Measurements from ENCODE around the gene CELSR1. TPM values are rescaled to one million over a fixed set of nuclear protein-coding genes. Genes with fewer than 3 reads are reported as not detected.
A peak's percentile ranks its signal among the peaks of the same experiment; 100 is the strongest.

CELSR1 gene
- total and polyA plus RNA-seq, 10 donors: 4.3 to 13.1 (median 8.4) TPM

GRCh38 chr22:46362934-46363515, 174.4 kb downstream of the CELSR1 start:
- WGBS, 5 donors: 83 to 94% (median 89%) methylated on average over 13 to 15 of the region's 15 CpGs
- Histone ChIP-seq H3K4me3 (no peak overlapping the region), H3K27me3 (replicated peaks in 1 of 7) (peaks cover 0 to 41% (median 12%) of the 10 kb centered on the region in 7 donors), H3K36me3 (peaks cover 0 to 52% (median 10%) of the 10 kb centered on the region in 6 donors), H3K27ac (no peak overlapping the region), H3K4me1 (peaks cover 0 to 16% (median 6%) of the 10 kb centered on the region in 6 donors), H3K9me3 (no peaks in the 10 kb centered on the region)
- peak in 1 of 3 donors; percentile 5 for TF ChIP-seq POLR2AphosphoS5 (IDR thresholded peaks at IDR 0.05)
- TF ChIP-seq CTCF (IDR thresholded peaks at IDR 0.05 in 8 of 11, conservative IDR thresholded peaks at IDR 0.05 in 3 of 11): no peak
- TF ChIP-seq POLR2A (IDR thresholded peaks at IDR 0.05): no peak
- intact Hi-C loops (cut with DNase I; ENCODE audit: low total_unique reads): no loop called here
- DNase-seq: peak; percentile 50

- WGBS, 5 donors: 59 to 70% (median 63%) methylated on average over 19 to 25 of the region's 25 CpGs
- Histone ChIP-seq H3K9me3 (no peaks in the 10 kb centered on the region), H3K27ac (no peak overlapping the region), H3K4me1 (peaks cover 0 to 9% (median 2%) of the 10 kb centered on the region in 6 donors), H3K36me3 (peaks cover 0 to 59% (median 16%) of the 10 kb centered on the region in 6 donors), H3K27me3 (replicated peaks in 1 of 7) (peaks cover 0 to 36% (median 10%) of the 10 kb centered on the region in 7 donors), H3K4me3 (no peak overlapping the region)
- no peak for TF ChIP-seq POLR2A (IDR thresholded peaks at IDR 0.05)
- no peak for TF ChIP-seq CTCF (IDR thresholded peaks at IDR 0.05 in 8 of 11, conservative IDR thresholded peaks at IDR 0.05 in 3 of 11)
- peak in 2 of 3 donors; percentile 14 to 24 for TF ChIP-seq POLR2AphosphoS5 (IDR thresholded peaks at IDR 0.05)
- intact Hi-C loops (cut with DNase I; ENCODE audit: low total_unique reads): no loop called here
- peak; percentile 70 for DNase-seq
These were observed 175.1 kb downstream of the CELSR1 start for GRCh38 chr22:46362203-46362933.

- peaks cover 0 to 64% (median 21%) of the 10 kb centered on the region in 6 donors for H3K36me3 ChIP-seq
- 69 to 74% (median 73%) methylated on average over 11 of the region's 11 CpGs for WGBS, 5 donors
- H3K27me3 ChIP-seq (replicated peaks in 1 of 7): peaks cover 0 to 30% (median 5%) of the 10 kb centered on the region in 7 donors
- H3K4me3 ChIP-seq: no peak overlapping the region
- intact Hi-C loops (cut with DNase I; ENCODE audit: low total_unique reads): no loop called here
- no peaks in the 10 kb centered on the region for H3K9me3 ChIP-seq
- peaks cover 0 to 4% (median 0%) of the 10 kb centered on the region in 6 donors for H3K4me1 ChIP-seq
- no peak overlapping the region for H3K27ac ChIP-seq
- no peak for TF ChIP-seq POLR2AphosphoS5 (IDR thresholded peaks at IDR 0.05)
- no peak for TF ChIP-seq POLR2A (IDR thresholded peaks at IDR 0.05)
- TF ChIP-seq CTCF (IDR thresholded peaks at IDR 0.05 in 8 of 11, conservative IDR thresholded peaks at IDR 0.05 in 3 of 11): no peak
- no peak for DNase-seq
These were observed 175.6 kb downstream of the CELSR1 start for GRCh38 chr22:46361826-46362202.

GRCh38 chr22:46360891-46361290, 176.5 kb downstream of the CELSR1 start:
- intact Hi-C loops (cut with DNase I; ENCODE audit: low total_unique reads): no loop called here
- no peak overlapping the region for H3K4me3 ChIP-seq
- no peak for TF ChIP-seq CTCF (IDR thresholded peaks at IDR 0.05 in 8 of 11, conservative IDR thresholded peaks at IDR 0.05 in 3 of 11)
- TF ChIP-seq POLR2AphosphoS5 (IDR thresholded peaks at IDR 0.05): peak in 1 of 3 donors; percentile 23
- no peak for TF ChIP-seq POLR2A (IDR thresholded peaks at IDR 0.05)
- H3K4me1 ChIP-seq: peaks cover 0 to 3% (median 0%) of the 10 kb centered on the region in 6 donors
- peak; percentile 42 for DNase-seq
- peaks cover 0 to 73% (median 30%) of the 10 kb centered on the region in 6 donors for H3K36me3 ChIP-seq
- H3K9me3 ChIP-seq: no peaks in the 10 kb centered on the region
- peaks cover 0 to 24% (median 0%) of the 10 kb centered on the region in 7 donors for H3K27me3 ChIP-seq (replicated peaks in 1 of 7)
- no peak overlapping the region for H3K27ac ChIP-seq
- WGBS, 5 donors: 88 to 94% (median 90%) methylated on average over 10 of the region's 10 CpGs

Data from spleen (tissue), 11 donors.